Calu3 (cell line): ENCODE measurements around the gene OTUD7B. TPM values are rescaled to one million over a fixed set of nuclear protein-coding genes. Genes with fewer than 3 reads are reported as not detected.

Experiments
- BruUV-seq: library from RNA; stranded (reverse); fragments of 400-500 nt; replicated peaks from 2 replicates; lab custom pipeline; 2021; lab: Mats Ljungman, UMichigan
- CTCF ChIA-PET: fragments of 300-600 bp; sonication (Branson Sonifier 250); formaldehyde crosslinking; loops from one replicate; lab custom pipeline; 2022; ENCODE audit warnings: antibody characterized with exemption; lab: Charles Lee
- DNase-seq: peaks from one replicate; pipeline ENCODE4 v3.0.0; 2022
- H3K27ac Mint-ChIP-seq: one replicate; pipeline ENCODE4 v1.8.0; 2022; ENCODE audit warnings: mixed read lengths; ENCODE audit not compliant: unreplicated experiment
- H3K27me3 Mint-ChIP-seq: one replicate; pipeline ENCODE4 v1.8.0; 2022; ENCODE audit warnings: mixed read lengths; ENCODE audit not compliant: unreplicated experiment
- H3K36me3 Mint-ChIP-seq: one replicate; pipeline ENCODE4 v1.8.0; 2022; ENCODE audit warnings: mild to moderate bottlenecking, moderate library complexity, mixed read lengths; ENCODE audit not compliant: insufficient read depth, unreplicated experiment
- H3K4me1 Mint-ChIP-seq: one replicate; pipeline ENCODE4 v1.8.0; 2022; ENCODE audit warnings: mild to moderate bottlenecking, low read depth, mixed read lengths; ENCODE audit not compliant: unreplicated experiment
- H3K4me3 Mint-ChIP-seq: one replicate; pipeline ENCODE4 v1.8.0; 2022; ENCODE audit warnings: mild to moderate bottlenecking, low read depth, moderate library complexity, mixed read lengths; ENCODE audit not compliant: unreplicated experiment
- H3K9me3 Mint-ChIP-seq: one replicate; pipeline ENCODE4 v1.8.0; 2022; ENCODE audit warnings: low read depth, mixed read lengths; ENCODE audit not compliant: unreplicated experiment
- CTCF ChIP-seq: fragments of 200-600 bp; IDR thresholded peaks from one replicate; pipeline ENCODE4 v1.8.0; 2022; ENCODE audit warnings: antibody characterized with exemption; ENCODE audit not compliant: unreplicated experiment
- intact Hi-C: fragments of 100-400 bp; cut with micrococcal nuclease; formaldehyde crosslinking; loops from one replicate; pipeline ENCODE4 v1.10.0; 2022; ENCODE audit not compliant: unreplicated experiment
- total RNA-seq: library from RNA; stranded (reverse); gene quantifications from 2 replicates; pipeline ENCODE4 v1.2.3, GENCODE V29; 2022

OTUD7B gene
- total RNA-seq, 1 experiment from 2014 or later, result 34.9 TPM

GRCh38 chr1:149927563-149928400 is 82.7 kb downstream of the OTUD7B start, which contains the start of gene SF3B4:
SF3B4 (minus strand) TSS chr1:149927803; CDS start chr1:149927759, 44 bp downstream.
- Mint-ChIP-seq H3K9me3 (no peaks in the 10 kb centered on the region), H3K4me3 (peak within 1 kb of the TSS; percentile 91), H3K36me3 (peaks cover 69% of the 10 kb centered on the region), H3K27ac (peak within 1 kb of the TSS; percentile 77), H3K4me1 (peaks cover 53% of the 10 kb centered on the region), H3K27me3 (no peaks in the 10 kb centered on the region)
- intact Hi-C loops, result no loop called here
- CTCF ChIA-PET, result interaction anchor here (1.0 kb wide), 1 partner anchor 40 kb away, joined by 4 read pairs; a partner anchor contains a TSS
- TF ChIP-seq CTCF, result no peak
- DNase-seq, result peak; percentile 97
- TSS peak; percentile 98 for BruUV-seq

- Mint-ChIP-seq H3K4me1 (peaks cover 50% of the 10 kb centered on the region), H3K4me3 (peak overlapping the region; percentile 91), H3K27me3 (no peaks in the 10 kb centered on the region), H3K27ac (peak overlapping the region; percentile 77), H3K36me3 (peaks cover 63% of the 10 kb centered on the region), H3K9me3 (no peaks in the 10 kb centered on the region)
- no peak for TF ChIP-seq CTCF
- intact Hi-C loops, result no loop called here
- CTCF ChIA-PET, result no interaction called here
- no peak for DNase-seq
- no TSS peak for BruUV-seq
These were observed 83.4 kb downstream of the OTUD7B start for GRCh38 chr1:149927056-149927562.

GRCh38 chr1:149926296-149926695 is 84.2 kb downstream of the OTUD7B start:
- intact Hi-C loops, result no loop called here
- BruUV-seq, result TSS peak; percentile 55
- Mint-ChIP-seq H3K4me3 (peak overlapping the region; percentile 91), H3K4me1 (peaks cover 42% of the 10 kb centered on the region), H3K9me3 (no peaks in the 10 kb centered on the region), H3K27ac (no peak overlapping the region), H3K27me3 (no peaks in the 10 kb centered on the region), H3K36me3 (peaks cover 62% of the 10 kb centered on the region)
- no peak for TF ChIP-seq CTCF
- DNase-seq, result no peak
- CTCF ChIA-PET, result no interaction called here

- Mint-ChIP-seq H3K36me3 (peaks cover 62% of the 10 kb centered on the region), H3K4me1 (peaks cover 37% of the 10 kb centered on the region), H3K4me3 (peak overlapping the region; percentile 91), H3K9me3 (no peaks in the 10 kb centered on the region), H3K27ac (no peak overlapping the region), H3K27me3 (no peaks in the 10 kb centered on the region)
- CTCF ChIA-PET, result no interaction called here
- TF ChIP-seq CTCF, result no peak
- no TSS peak for BruUV-seq
- DNase-seq, result no peak
- intact Hi-C loops, result no loop called here
These were observed 84.8 kb downstream of the OTUD7B start for GRCh38 chr1:149925751-149926150.
